DND-41 (cell line): ENCODE results near the gene GALM.

Source experiments
- ATAC-seq: fragments of 200-7000 bp; cut with Tn5 transposase; 3 replicates; pipeline ENCODE4 v1.9.1; 2021; ENCODE audit warnings: low read depth; ENCODE audit not compliant: insufficient read depth
- DNase-seq: peaks from one replicate; pipeline ENCODE4 v3.0.0-alpha.2; 2020
- H2AFZ ChIP-seq: 2 replicates; pipeline ENCODE4 v1.6.0; 2012; ENCODE audit warnings: low read depth, low read length
- H3K27ac ChIP-seq: 2 replicates; pipeline ENCODE4 v1.5.1; 2012; ENCODE audit warnings: low read length, inconsistent platforms
- H3K27me3 ChIP-seq: fragments of 200-600 bp; sonication (generic); 2 replicates; pipeline ENCODE4 v1.6.0; 2012; ENCODE audit warnings: low read length, mild to moderate bottlenecking, inconsistent platforms; ENCODE audit not compliant: insufficient read depth, poor library complexity
- H3K36me3 ChIP-seq: 2 replicates; pipeline ENCODE4 v1.5.1; 2012; ENCODE audit warnings: low read length, inconsistent platforms; ENCODE audit not compliant: insufficient read depth
- H3K4me1 ChIP-seq: 2 replicates; pipeline ENCODE4 v1.5.1; 2012; ENCODE audit warnings: mild to moderate bottlenecking, low read length; ENCODE audit not compliant: insufficient read depth
- H3K4me2 ChIP-seq: 2 replicates; pipeline ENCODE4 v1.6.0; 2012; ENCODE audit warnings: mild to moderate bottlenecking, moderate library complexity, low read length, inconsistent platforms; ENCODE audit not compliant: insufficient read depth
- H3K4me3 ChIP-seq, 2 experiments: fragments of 200-600 bp in 1 of 2; shearing (Covaris generic) in 1 of 2; 2 replicates each; pipeline ENCODE4 v1.5.1; 2012 to 2016; ENCODE audit warnings: inconsistent platforms in 2 of 2, low read length in 2 of 2, mild to moderate bottlenecking in 2 of 2, low read depth in 1 of 2, moderate library complexity in 1 of 2
- H3K79me2 ChIP-seq: 2 replicates; pipeline ENCODE4 v1.6.0; 2012; ENCODE audit warnings: low read length, inconsistent platforms; ENCODE audit not compliant: insufficient read depth
- H3K9ac ChIP-seq: 2 replicates; pipeline ENCODE4 v1.6.0; 2012; ENCODE audit warnings: low read depth, mild to moderate bottlenecking, inconsistent platforms, low read length, moderate library complexity
- H3K9me3 ChIP-seq: 2 replicates; pipeline ENCODE4 v1.5.1; 2012; ENCODE audit warnings: low read length, moderate library complexity, mild to moderate bottlenecking, inconsistent platforms; ENCODE audit not compliant: insufficient read depth, severe bottlenecking
- H4K20me1 ChIP-seq: 2 replicates; pipeline ENCODE4 v1.6.0; 2012; ENCODE audit warnings: low read length; ENCODE audit not compliant: insufficient read depth
- EZH2 ChIP-seq: IDR thresholded peaks from 3 replicates; pipeline ENCODE4 v1.6.1; 2012; ENCODE audit warnings: borderline replicate concordance, low read depth, mild to moderate bottlenecking, moderate library complexity, low read length, inconsistent platforms; ENCODE audit not compliant: severe bottlenecking
- TF ChIP-seq, protein P1 (sequence below): IDR thresholded peaks from 2 replicates; pipeline ENCODE4 v1.5.1; 2012; ENCODE audit warnings: borderline replicate concordance, low read length, moderate library complexity, mild to moderate bottlenecking; ENCODE audit not compliant: poor library complexity, severe bottlenecking; ENCODE audit errors: extremely low read depth

Gene GALM

DNA sequence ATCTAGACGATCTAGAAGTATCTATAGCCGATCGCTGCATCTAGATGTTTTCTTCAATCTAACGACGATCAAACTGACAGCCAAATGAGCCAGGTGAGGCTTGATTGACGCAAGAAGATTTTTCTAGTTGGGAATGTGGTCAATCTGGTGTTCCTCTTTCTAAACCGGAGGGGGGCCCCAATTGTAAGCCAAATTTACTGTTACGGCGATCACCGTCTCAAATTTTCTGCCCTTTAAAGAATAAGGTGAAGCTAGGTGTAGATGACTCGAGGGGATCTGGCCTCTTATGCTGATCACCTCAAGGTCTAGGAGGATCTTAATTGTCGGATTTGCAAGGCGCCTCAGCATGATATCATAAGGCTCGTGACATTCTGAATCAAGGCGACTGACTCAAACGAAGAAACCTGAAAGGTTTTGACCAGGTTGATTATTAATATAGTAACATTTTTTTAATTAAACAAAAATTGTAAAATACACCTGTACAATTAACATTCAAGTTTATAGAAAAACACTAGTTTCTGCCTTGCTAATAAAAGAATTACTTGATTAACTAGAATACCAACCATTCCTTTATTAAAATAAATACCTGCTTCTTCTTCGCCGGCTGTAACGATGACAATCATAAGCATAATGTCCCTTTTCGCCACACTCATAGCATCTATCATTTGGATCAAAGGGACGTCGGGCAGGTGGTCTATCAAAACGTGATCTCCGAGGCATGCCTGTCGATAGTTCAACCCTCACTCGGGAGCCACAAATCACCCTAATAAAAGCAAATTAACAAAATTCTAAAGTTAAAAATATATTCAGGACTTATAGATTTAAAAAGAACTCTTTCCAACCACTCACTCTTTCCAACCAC, 83.3 kb downstream of the GALM start:
- H3K79me2 ChIP-seq: peaks cover 76% of the 10 kb centered on the region
- H3K9me3 ChIP-seq: no peaks in the 10 kb centered on the region
- no peak overlapping the region for H2AFZ ChIP-seq
- DNase-seq: no peak
- peak overlapping the region; percentile 76 for H3K9ac ChIP-seq
- peaks cover 67% of the 10 kb centered on the region for H3K4me1 ChIP-seq
- TF ChIP-seq EZH2: no peak
- TF ChIP-seq, protein P1, sequence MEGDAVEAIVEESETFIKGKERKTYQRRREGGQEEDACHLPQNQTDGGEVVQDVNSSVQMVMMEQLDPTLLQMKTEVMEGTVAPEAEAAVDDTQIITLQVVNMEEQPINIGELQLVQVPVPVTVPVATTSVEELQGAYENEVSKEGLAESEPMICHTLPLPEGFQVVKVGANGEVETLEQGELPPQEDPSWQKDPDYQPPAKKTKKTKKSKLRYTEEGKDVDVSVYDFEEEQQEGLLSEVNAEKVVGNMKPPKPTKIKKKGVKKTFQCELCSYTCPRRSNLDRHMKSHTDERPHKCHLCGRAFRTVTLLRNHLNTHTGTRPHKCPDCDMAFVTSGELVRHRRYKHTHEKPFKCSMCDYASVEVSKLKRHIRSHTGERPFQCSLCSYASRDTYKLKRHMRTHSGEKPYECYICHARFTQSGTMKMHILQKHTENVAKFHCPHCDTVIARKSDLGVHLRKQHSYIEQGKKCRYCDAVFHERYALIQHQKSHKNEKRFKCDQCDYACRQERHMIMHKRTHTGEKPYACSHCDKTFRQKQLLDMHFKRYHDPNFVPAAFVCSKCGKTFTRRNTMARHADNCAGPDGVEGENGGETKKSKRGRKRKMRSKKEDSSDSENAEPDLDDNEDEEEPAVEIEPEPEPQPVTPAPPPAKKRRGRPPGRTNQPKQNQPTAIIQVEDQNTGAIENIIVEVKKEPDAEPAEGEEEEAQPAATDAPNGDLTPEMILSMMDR: no peak
- no peak for ATAC-seq
- H3K4me2 ChIP-seq: peak overlapping the region; percentile 81
- peak overlapping the region; percentile 92 for H3K27ac ChIP-seq
- peaks cover 60% of the 10 kb centered on the region for H4K20me1 ChIP-seq
- H3K4me3 ChIP-seq: peak overlapping the region; percentile 64 to 92
- H3K27me3 ChIP-seq: no peaks in the 10 kb centered on the region
- H3K36me3 ChIP-seq: peaks cover 65% of the 10 kb centered on the region

DNA sequence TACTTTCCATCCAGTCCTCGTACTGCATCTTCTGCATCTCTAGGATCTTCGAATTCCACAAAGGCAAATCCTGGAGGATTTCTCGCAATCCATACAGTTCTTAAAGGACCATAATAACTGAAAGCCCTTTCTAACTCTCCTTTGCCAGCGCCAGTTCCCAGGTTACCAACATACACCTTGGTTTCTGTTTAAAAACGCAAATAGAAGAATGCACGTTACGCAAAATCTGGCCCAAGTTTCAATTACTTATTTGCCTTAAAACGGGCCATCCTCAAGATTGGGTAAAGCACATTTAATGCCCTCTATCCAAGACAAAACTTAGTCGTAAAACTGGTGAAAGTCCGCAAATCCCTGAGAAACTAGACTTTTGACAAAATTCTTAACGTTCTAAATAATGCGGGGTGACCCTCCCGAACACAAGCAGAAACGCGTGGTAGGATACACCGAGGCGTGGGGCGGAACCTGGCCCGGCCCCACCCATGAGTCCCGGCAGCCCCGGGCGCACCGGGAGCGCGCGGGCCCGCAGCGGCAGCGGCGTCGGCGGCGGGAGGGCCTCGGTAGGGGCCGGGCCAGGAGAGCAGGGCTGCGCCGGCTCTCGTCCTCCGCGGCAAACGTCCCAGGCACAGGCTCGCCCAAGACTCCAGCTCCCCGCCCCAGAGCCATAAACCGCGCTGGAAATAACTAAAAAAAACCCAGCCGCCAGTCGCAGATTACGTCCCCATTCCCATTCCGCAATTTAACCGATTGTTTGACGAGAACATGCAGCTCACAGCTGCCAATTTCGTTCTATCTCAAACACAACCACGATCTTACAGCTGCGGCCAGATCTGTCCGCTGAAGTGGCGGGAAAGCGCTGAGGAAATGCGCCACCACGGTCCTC, 84.3 kb downstream of the GALM start:
- TF ChIP-seq EZH2: no peak
- TF ChIP-seq, protein P1: no peak
- Histone ChIP-seq H3K9me3 (no peaks in the 10 kb centered on the region), H3K27me3 (no peaks in the 10 kb centered on the region), H3K4me2 (peak overlapping the region; percentile 81), H3K4me3 (peak overlapping the region; percentile 64 to 92), H2AFZ (peak overlapping the region; percentile 63), H3K27ac (peak overlapping the region; percentile 92), H3K9ac (peak overlapping the region; percentile 76), H3K79me2 (peaks cover 66% of the 10 kb centered on the region), H3K36me3 (peaks cover 54% of the 10 kb centered on the region), H3K4me1 (peaks cover 65% of the 10 kb centered on the region), H4K20me1 (peaks cover 51% of the 10 kb centered on the region)
- ATAC-seq: peak; percentile 41
- DNase-seq: peak; percentile 56

DNA sequence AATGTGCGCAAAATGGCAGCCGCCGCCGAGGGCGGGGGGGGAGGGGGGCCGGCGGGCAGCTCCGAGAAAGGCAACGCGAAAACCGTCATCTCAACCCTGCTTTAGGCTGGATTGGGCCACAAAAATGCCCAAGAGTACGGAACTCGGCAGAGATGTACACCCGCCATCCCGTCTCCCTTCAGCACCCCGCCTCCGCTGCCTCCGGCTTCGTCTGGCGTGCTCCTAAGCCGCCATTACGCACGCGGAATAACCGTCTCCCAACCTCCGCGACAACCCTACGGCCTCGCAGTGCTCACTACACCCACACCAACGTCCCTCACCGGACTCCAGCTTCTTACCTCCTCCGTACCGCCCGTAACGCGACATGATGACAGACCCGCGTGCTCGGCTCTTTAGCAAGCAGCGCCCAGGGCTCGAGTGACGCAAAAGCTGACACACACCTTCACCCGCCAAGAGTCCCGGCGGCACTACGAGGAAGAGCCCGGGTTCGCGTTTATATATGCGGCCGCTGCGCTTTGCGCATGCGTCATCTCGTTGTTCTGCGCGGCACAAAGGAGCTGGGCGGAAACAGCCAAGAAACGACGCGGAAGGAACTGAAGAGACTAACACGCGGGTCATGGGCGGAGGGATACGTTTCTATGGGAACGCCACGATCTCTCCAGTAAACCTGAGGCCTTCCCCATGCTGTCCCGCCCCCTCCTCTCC, 85.1 kb downstream of the GALM start, which contains the start of gene SRSF7:
TSS of gene SRSF7 (minus strand) at position 471 of the 705 bp plus-strand sequence. CDS start at position 366, 105 bp downstream.
- Histone ChIP-seq H4K20me1 (peaks cover 43% of the 10 kb centered on the region), H3K27me3 (no peaks in the 10 kb centered on the region), H3K4me2 (peak within 1 kb of the TSS; percentile 81), H3K9me3 (no peaks in the 10 kb centered on the region), H2AFZ (peak within 1 kb of the TSS; percentile 95), H3K27ac (peak within 1 kb of the TSS; percentile 92), H3K9ac (peak within 1 kb of the TSS; percentile 76), H3K4me3 (peak within 1 kb of the TSS; percentile 64 to 92), H3K79me2 (peaks cover 58% of the 10 kb centered on the region), H3K4me1 (peaks cover 58% of the 10 kb centered on the region), H3K36me3 (peaks cover 46% of the 10 kb centered on the region)
- no peak for TF ChIP-seq EZH2
- TF ChIP-seq, protein P1: peak; percentile 1
- DNase-seq (peak; percentile 97), ATAC-seq (peak; percentile 80)
